ENCODE results near the gene VNN1.

VNN1 gene

DNA sequence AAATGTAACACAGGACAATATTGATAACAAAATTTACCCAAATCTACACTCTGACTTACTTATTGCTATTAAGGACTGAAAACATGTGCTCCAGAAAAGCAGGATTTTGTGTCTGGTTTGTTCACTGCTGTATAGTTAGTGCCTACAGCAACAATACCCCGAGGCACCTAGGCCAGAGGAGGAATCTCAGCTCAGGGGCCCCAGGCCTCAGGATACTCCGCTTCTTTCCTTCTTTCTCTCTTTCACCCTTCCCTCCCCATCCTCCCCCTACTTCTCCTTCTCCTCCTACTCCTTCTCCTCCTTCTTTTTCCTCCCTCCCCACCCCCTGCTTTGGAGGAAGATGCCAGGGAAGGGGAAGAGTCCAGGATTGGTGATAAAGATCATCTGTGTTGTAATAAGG lies 44.8 kb upstream of the VNN1 start:
- TF ChIP-seq EZH2phosphoT487 (conservative IDR thresholded peaks at IDR 0.05; ENCODE audit: low read length), result no peak
- TF ChIP-seq, protein P1, sequence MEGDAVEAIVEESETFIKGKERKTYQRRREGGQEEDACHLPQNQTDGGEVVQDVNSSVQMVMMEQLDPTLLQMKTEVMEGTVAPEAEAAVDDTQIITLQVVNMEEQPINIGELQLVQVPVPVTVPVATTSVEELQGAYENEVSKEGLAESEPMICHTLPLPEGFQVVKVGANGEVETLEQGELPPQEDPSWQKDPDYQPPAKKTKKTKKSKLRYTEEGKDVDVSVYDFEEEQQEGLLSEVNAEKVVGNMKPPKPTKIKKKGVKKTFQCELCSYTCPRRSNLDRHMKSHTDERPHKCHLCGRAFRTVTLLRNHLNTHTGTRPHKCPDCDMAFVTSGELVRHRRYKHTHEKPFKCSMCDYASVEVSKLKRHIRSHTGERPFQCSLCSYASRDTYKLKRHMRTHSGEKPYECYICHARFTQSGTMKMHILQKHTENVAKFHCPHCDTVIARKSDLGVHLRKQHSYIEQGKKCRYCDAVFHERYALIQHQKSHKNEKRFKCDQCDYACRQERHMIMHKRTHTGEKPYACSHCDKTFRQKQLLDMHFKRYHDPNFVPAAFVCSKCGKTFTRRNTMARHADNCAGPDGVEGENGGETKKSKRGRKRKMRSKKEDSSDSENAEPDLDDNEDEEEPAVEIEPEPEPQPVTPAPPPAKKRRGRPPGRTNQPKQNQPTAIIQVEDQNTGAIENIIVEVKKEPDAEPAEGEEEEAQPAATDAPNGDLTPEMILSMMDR (IDR thresholded peaks at IDR 0.05; ENCODE audit: insufficient read depth, low read length, poor library complexity, severe bottlenecking), result no peak
- Histone ChIP-seq H3K27ac (ENCODE audit: low read depth, low read length) (peak overlapping the region; percentile 76), H3K9ac (ENCODE audit: low read length) (no peak overlapping the region; the same call in 1 of the 2 replicates), H3K9me3 (ENCODE audit: insufficient read depth, low read length) (no peaks in the 10 kb centered on the region), H4K20me1 (ENCODE audit: low read depth, low read length) (no peaks in the 10 kb centered on the region), H3K4me3 (ENCODE audit: insufficient read depth, low read length, poor library complexity, severe bottlenecking) (peak overlapping the region; percentile 39), H3K4me2 (ENCODE audit: low read depth, low read length, poor library complexity, severe bottlenecking) (peak overlapping the region; percentile 76), H3K9me2 (replicated peaks; ENCODE audit: insufficient read depth, low read length) (no peaks in the 10 kb centered on the region), H3K27me3 (ENCODE audit: low read length) (no peaks in the 10 kb centered on the region), H3K36me3 (ENCODE audit: low read length) (0 out of 2 replicates have a peak, but pooled peaks cover 2% of the 10 kb centered on the region), H2AFZ (ENCODE audit: low read depth, low read length, severe bottlenecking) (peak overlapping the region; percentile 62), H3K79me2 (ENCODE audit: insufficient read depth, low read length) (peaks cover 11% of the 10 kb centered on the region; the same call in 1 of the 2 replicates), H3F3A (ENCODE audit: insufficient read depth) (peaks cover 40% of the 10 kb centered on the region)

DNA sequence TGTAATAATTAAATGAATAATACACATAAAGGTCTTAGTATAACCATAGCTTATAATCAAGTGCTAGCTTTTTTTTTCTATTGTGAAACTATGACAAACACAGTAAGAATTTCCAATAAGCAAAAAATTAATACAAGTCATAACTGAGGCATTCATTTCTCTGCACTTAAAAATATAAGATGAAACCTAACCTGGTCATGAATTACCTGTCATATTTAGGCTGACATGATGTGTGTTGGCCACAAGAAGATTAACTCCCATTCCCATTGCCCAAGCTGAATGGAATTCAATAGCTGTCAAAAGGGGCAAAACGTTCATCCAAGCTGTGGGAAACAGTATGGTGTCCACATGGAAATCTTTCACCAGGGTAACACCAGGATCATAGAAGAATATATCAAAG lies 38.4 kb upstream of the VNN1 start:
- H3K4me2 ChIP-seq (ENCODE audit: low read depth, low read length, poor library complexity, severe bottlenecking), result no peak overlapping the region
- TF ChIP-seq, protein P1 (IDR thresholded peaks at IDR 0.05; ENCODE audit: insufficient read depth, low read length, poor library complexity, severe bottlenecking), result no peak
- no peak for TF ChIP-seq EZH2phosphoT487 (conservative IDR thresholded peaks at IDR 0.05; ENCODE audit: low read length)

DNA sequence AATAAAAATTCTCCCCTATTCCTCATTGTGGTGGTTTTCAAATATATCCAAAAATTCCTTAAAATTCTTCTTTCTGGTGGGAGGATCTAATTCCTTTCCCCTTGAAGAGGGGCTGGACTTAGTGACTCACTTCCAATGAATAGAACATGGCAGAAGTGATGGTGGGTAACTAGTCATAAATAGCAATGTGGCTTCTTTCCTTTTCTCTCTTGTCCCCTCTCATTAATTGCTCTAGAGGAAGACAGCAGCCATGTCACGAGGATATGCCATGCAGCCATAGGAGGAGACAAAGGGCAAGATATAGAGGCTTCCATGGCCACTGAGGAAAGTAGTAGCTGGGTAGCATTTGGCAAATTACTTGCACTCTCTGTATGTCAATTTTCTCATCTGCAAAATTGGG lies 38.0 kb upstream of the VNN1 start:
- H3K36me3 ChIP-seq (ENCODE audit: low read length), result 0 out of 2 replicates have a peak, but pooled peaks cover 11% of the 10 kb centered on the region
- no peaks in the 10 kb centered on the region for H3K27me3 ChIP-seq (ENCODE audit: low read length)
- no peak overlapping the region for H3K4me3 ChIP-seq (ENCODE audit: insufficient read depth, low read length, poor library complexity, severe bottlenecking)
- H3F3A ChIP-seq (ENCODE audit: insufficient read depth), result peaks cover 19% of the 10 kb centered on the region
- no peak overlapping the region for H2AFZ ChIP-seq (ENCODE audit: low read depth, low read length, severe bottlenecking)
- peaks cover 8% of the 10 kb centered on the region; the same call in 1 of the 2 replicates for H3K79me2 ChIP-seq (ENCODE audit: insufficient read depth, low read length)
- no peaks in the 10 kb centered on the region for H3K9me3 ChIP-seq (ENCODE audit: insufficient read depth, low read length)
- no peak overlapping the region for H3K9ac ChIP-seq (ENCODE audit: low read length)
- no peaks in the 10 kb centered on the region for H3K9me2 ChIP-seq (replicated peaks; ENCODE audit: insufficient read depth, low read length)
- H4K20me1 ChIP-seq (ENCODE audit: low read depth, low read length), result no peaks in the 10 kb centered on the region
- no peak overlapping the region for H3K4me2 ChIP-seq (ENCODE audit: low read depth, low read length, poor library complexity, severe bottlenecking)
- TF ChIP-seq, protein P1 (IDR thresholded peaks at IDR 0.05; ENCODE audit: insufficient read depth, low read length, poor library complexity, severe bottlenecking), result no peak
- TF ChIP-seq EZH2phosphoT487 (conservative IDR thresholded peaks at IDR 0.05; ENCODE audit: low read length), result no peak
- no peak overlapping the region for H3K27ac ChIP-seq (ENCODE audit: low read depth, low read length)

More for the DNA sequence above, 38.4 kb upstream of the VNN1 start:
- Histone ChIP-seq H3K36me3 (ENCODE audit: low read length) (0 out of 2 replicates have a peak, but pooled peaks cover 11% of the 10 kb centered on the region), H4K20me1 (ENCODE audit: low read depth, low read length) (no peaks in the 10 kb centered on the region), H3K4me3 (ENCODE audit: insufficient read depth, low read length, poor library complexity, severe bottlenecking) (no peak overlapping the region), H3K9me2 (replicated peaks; ENCODE audit: insufficient read depth, low read length) (no peaks in the 10 kb centered on the region), H3K9me3 (ENCODE audit: insufficient read depth, low read length) (no peaks in the 10 kb centered on the region), H3K27ac (ENCODE audit: low read depth, low read length) (no peak overlapping the region), H3K9ac (ENCODE audit: low read length) (no peak overlapping the region), H3K27me3 (ENCODE audit: low read length) (no peaks in the 10 kb centered on the region), H2AFZ (ENCODE audit: low read depth, low read length, severe bottlenecking) (no peak overlapping the region), H3F3A (ENCODE audit: insufficient read depth) (peaks cover 22% of the 10 kb centered on the region), H3K79me2 (ENCODE audit: insufficient read depth, low read length) (peaks cover 11% of the 10 kb centered on the region; the same call in 1 of the 2 replicates)

All from SU-DHL-6 (cell line).